GM18951 (cell line): ENCODE data around the gene RAB4B.
"Not testable (repeated sequence)": the region's sequence is repeated elsewhere in the genome, so short reads cannot be mapped to it uniquely, and the experiment has no call there.

Experiments
- POLR2A ChIP-seq: IDR thresholded peaks from 4 replicates; pipeline ENCODE4 v1.6.1; 2011; ENCODE audit warnings: mild to moderate bottlenecking; ENCODE audit not compliant: insufficient read length, insufficient read depth; ENCODE audit errors: extremely low read depth
- in situ Hi-C: fragments of 300-500 bp; cut with MboI; formaldehyde crosslinking; loops from one replicate; pipeline ENCODE4 v1.12.0; 2022; ENCODE audit warnings: low sequenced_read_pairs, mixed read lengths, inconsistent platforms; ENCODE audit not compliant: unreplicated experiment

RAB4B gene

GRCh38 chr19:40778706-40779284 is 748 bp downstream of the RAB4B start:
- no peak for TF ChIP-seq POLR2A
- in situ Hi-C loops = no loop called here

- TF ChIP-seq POLR2A = no peak
- in situ Hi-C loops = no loop called here
Measured at GRCh38 chr19:40780582-40780981, 2.5 kb downstream of the RAB4B start.

GRCh38 chr19:40781140-40781539 is 3.1 kb downstream of the RAB4B start:
- in situ Hi-C loops = no loop called here

GRCh38 chr19:40783711-40784110 is 5.7 kb downstream of the RAB4B start:
- in situ Hi-C loops = no loop called here
- no peak for TF ChIP-seq POLR2A

More at GRCh38 chr19:40781140-40781539, 3.1 kb downstream of the RAB4B start:
- TF ChIP-seq POLR2A = no peak

- in situ Hi-C loops = not testable (repeated sequence)
Measured at GRCh38 chr19:40784146-40784545, 6.1 kb downstream of the RAB4B start.

- no peak for TF ChIP-seq POLR2A
- in situ Hi-C loops = no loop called here
Measured at GRCh38 chr19:40785526-40785925, 7.5 kb downstream of the RAB4B start.

GRCh38 chr19:40786060-40787037 is 8.3 kb downstream of the RAB4B start:
- no peak for TF ChIP-seq POLR2A
- in situ Hi-C loops = no loop called here

- no peak for TF ChIP-seq POLR2A
- in situ Hi-C loops = no loop called here
Measured at GRCh38 chr19:40791349-40791748, 13.3 kb downstream of the RAB4B start.

GRCh38 chr19:40791996-40792395 is 13.9 kb downstream of the RAB4B start:
- TF ChIP-seq POLR2A = no peak
- in situ Hi-C loops = no loop called here

- TF ChIP-seq POLR2A = no peak
- in situ Hi-C loops = no loop called here
Measured at GRCh38 chr19:40797166-40797962, 19.3 kb downstream of the RAB4B start.

- peak; percentile 58 for TF ChIP-seq POLR2A
- in situ Hi-C loops = no loop called here
Measured at GRCh38 chr19:40797963-40798682, 20.1 kb downstream of the RAB4B start.

- in situ Hi-C loops = no loop called here
- peak; percentile 55 for TF ChIP-seq POLR2A
Measured at GRCh38 chr19:40798683-40799557, 20.9 kb downstream of the RAB4B start, which contains the start of gene EGLN2. TSS of gene EGLN2 (plus strand) at chr19:40799191. CDS start at chr19:40800573, 1,382 bp downstream.
